ENCODE measurements around the gene DYNLL2.

DNA sequence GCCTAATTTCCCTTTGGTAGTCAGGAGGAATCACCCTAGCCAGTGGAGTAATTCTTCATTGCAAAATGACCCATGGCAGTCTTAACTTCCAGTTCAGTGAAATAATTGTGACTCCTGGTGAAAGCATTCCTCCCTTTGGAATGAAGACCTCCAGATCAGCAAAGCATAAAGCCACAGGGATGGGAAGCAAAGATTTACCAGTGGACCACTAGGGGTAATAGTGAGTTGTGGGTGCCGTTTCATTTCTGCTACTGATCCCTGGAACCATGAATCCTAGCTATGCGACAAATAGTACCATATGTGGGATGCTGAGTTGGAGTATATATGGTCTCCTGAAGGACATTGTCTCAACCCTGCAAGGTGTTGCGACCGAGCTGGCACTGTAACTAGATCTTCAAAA, 13.7 kb downstream of the DYNLL2 start:
- TF ChIP-seq, protein P1, sequence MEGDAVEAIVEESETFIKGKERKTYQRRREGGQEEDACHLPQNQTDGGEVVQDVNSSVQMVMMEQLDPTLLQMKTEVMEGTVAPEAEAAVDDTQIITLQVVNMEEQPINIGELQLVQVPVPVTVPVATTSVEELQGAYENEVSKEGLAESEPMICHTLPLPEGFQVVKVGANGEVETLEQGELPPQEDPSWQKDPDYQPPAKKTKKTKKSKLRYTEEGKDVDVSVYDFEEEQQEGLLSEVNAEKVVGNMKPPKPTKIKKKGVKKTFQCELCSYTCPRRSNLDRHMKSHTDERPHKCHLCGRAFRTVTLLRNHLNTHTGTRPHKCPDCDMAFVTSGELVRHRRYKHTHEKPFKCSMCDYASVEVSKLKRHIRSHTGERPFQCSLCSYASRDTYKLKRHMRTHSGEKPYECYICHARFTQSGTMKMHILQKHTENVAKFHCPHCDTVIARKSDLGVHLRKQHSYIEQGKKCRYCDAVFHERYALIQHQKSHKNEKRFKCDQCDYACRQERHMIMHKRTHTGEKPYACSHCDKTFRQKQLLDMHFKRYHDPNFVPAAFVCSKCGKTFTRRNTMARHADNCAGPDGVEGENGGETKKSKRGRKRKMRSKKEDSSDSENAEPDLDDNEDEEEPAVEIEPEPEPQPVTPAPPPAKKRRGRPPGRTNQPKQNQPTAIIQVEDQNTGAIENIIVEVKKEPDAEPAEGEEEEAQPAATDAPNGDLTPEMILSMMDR (IDR thresholded peaks at IDR 0.05) = no peak
- TF ChIP-seq POLR2A (IDR thresholded peaks at IDR 0.05) = no peak

Measured in uterus (tissue), 2 donors.